Measurements from ENCODE around the gene PRKD2.

GRCh38 chr19:46731007-46731501, 14.1 kb upstream of the PRKD2 start:
- TF ChIP-seq CTCF (IDR thresholded peaks at IDR 0.05) (no peak), POLR2A (IDR thresholded peaks at IDR 0.05) (no peak), POLR2AphosphoS5 (IDR thresholded peaks at IDR 0.05; ENCODE audit: insufficient read depth in 1 of 2, low read depth in 1 of 2) (no peak)
